Measurements from ENCODE around the gene XG.
"Not testable (repeated sequence)": the region's sequence is repeated elsewhere in the genome, so short reads cannot be mapped to it uniquely, and the experiment has no call there.

The XG gene

DNA sequence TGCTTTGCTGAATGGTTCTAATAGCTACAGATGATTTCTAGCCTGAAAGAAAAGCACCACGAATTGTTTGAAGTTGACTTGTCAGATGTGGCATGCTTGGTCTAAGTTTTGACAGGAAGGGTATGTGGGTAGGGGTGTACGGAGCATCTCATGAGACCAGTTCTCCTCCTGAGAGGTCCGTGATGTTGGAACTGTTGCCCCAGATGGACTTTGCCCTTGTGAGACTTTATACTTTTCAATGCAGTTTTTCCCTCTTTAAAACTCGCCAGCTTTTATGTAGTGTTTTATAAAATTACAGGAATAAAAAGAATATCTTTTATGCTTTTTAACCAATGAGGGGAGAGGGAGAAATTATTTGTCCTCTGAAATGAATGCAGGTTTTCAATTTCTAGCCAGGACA, 16.6 kb upstream of the XG start:
- no peak for DNase-seq (ENCODE audit: low read depth)

- DNase-seq (ENCODE audit: low read depth): no peak
These were observed 11.2 kb upstream of the XG start for GRCh38 chrX:2740672-2741071.

- DNase-seq (ENCODE audit: low read depth): no peak
These were observed 10.5 kb upstream of the XG start for GRCh38 chrX:2741386-2741785.

DNA sequence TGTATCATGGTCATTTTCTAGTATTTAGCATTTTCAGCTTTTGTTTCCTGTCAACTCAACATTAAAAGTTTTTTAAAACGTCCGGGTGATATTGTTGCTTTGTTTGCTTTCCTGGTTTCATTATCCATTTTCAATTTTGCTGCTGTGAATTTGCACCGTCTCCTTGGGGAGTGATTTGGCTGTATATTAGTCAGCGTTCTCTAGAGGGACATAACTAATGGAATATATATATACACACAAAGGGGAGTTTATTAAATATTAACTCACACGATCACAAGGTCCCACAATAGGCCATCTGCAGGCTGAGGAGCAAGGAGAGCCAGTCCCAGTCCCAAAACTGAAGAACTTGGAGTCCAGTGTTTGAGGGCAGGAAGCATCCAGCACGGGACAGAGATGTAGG, 5.6 kb upstream of the XG start:
- DNase-seq (ENCODE audit: low read depth): not testable (repeated sequence)

DNA sequence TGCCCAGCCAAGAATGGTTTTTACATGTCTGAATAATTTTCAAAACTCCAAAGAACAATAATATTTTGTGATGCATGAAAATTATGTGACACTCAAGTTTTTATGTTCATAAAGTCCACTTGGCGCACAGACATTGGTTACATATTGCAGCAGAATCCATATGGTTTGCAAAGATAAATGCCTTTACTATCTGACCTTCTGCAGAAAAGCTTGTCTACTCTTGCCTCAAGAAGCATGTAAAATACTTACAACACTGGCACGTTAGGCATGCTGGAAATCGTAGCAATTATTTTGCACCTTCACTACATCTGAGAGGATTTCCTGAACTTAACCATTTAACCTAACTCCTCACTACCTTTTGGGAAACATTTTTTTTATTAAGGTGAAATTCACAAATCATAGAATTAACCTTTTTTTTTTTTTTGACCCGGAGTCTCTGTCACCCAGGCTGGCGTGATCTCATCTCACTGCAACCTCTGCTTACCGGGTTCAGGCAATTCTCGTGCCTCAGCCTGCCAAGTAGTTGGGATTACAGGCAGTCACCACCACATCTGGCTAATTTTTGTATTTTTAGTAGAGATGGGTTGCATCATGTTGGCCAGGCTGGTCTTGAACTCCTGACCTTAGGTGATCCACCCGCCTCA, 3.5 kb upstream of the XG start:
- DNase-seq (ENCODE audit: low read depth): no peak

GRCh38 chrX:2748815-2749188, 3.0 kb upstream of the XG start:
- no peak for DNase-seq (ENCODE audit: low read depth)

- no peak for DNase-seq (ENCODE audit: low read depth)
These were observed 549 bp upstream of the XG start for GRCh38 chrX:2751291-2751690.

DNA sequence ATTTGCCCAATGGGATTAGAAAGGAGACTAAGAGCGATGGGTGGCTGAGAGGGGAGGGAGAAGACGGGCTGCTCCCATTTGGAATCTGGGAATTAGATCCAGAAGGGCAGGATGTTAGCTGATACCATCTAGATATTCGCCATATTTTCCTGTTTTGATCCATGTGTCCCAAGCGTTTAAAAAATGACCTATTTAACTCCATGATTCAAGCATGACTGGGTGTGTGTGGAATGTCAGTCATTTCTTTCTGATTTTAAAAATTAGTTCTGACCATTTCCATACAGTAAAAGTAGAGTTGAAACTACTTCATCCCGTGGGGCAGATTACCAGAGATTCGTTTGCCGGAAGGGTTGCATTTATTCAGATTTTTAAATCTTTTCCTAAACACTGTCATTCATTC, 601 bp downstream of the XG start:
- peak; percentile 31 for DNase-seq (ENCODE audit: low read depth)

GRCh38 chrX:2755163-2755715, 3.4 kb downstream of the XG start:
- not testable (repeated sequence) for DNase-seq (ENCODE audit: low read depth)

GRCh38 chrX:2756548-2756947, 4.7 kb downstream of the XG start:
- DNase-seq (ENCODE audit: low read depth): no peak

DNA sequence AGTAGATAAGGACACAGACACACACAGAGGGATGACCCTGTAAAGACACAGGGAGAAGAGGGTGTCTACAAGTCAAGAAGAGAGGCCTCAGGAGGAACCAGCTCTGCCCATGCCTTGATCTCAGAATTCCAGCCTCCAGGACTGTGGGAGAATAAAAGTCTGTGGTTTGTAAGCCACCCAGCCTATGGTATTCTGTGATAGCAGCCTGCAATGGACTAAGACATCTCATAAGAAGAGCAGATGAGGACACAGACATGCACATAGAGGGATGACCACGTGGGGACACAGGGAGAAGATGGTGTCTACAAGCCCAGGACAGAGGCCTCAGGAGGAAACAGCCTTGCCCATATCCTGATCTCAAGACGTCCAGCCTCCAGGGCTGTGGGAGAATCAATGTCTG, 9.4 kb downstream of the XG start:
- no peak for DNase-seq (ENCODE audit: low read depth)

- DNase-seq (ENCODE audit: low read depth): peak; percentile 61
These were observed 10.8 kb downstream of the XG start for GRCh38 chrX:2762671-2763070.

DNA sequence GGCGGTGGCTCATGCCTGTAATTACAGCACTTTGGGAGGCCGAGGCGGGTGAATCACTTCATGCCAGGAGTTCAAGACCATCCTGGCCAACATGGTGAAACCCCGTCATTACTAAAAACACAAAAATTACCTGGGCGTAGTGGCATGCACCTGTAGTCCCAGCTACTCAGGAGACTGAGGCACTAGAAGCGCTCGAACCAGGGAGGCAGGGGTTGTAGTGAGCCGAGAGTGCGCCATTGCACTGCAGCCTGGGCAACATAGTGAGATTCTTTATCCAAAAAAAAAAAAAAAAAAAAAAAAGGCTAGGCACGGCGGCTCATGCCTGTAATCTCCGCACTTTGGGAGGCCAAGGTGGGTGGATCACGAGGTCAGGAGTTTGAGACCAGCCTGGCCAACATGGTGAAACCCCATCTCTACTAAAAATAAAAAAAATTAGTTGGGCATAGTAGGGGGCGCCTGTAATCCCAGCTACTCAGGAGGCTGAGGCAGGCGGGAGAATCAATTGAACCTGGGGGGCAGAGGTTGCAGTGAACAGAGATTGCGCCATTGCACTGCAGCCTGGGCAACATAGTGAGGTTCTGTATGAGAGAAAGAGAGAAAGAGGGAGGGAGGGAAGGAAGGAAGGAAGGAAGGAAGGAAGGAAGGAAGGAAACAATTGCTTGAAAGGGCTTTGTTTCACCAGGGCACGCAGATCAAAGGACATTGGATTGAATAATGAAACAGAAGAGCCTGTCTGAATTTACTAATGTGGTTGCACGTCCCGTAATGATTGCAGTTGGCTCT, 13.1 kb downstream of the XG start:
- not testable (repeated sequence) for DNase-seq (ENCODE audit: low read depth)

GRCh38 chrX:2765549-2765830, 13.7 kb downstream of the XG start:
- no peak for DNase-seq (ENCODE audit: low read depth)

DNA sequence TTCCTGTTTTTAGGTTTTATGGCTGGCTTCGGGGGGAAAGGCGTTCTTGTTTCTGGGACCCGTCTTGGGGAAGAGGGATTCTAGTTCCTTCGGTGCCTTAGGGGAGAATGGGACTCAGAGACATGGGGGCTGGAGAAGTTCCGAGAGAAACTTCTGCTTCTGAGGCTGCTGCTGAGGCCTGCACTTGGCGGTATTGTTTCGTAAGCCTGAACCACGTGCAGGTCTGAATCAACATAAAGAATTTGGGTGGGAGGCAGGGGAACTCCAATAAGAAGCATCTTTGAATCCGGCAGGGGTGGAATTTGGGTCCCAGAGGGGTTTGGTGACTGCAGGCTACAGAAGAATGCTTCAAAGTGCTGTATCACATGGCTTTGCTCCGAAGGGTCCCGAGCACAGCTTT, 15.1 kb downstream of the XG start:
- peak; percentile 71 for DNase-seq (ENCODE audit: low read depth)

DNA sequence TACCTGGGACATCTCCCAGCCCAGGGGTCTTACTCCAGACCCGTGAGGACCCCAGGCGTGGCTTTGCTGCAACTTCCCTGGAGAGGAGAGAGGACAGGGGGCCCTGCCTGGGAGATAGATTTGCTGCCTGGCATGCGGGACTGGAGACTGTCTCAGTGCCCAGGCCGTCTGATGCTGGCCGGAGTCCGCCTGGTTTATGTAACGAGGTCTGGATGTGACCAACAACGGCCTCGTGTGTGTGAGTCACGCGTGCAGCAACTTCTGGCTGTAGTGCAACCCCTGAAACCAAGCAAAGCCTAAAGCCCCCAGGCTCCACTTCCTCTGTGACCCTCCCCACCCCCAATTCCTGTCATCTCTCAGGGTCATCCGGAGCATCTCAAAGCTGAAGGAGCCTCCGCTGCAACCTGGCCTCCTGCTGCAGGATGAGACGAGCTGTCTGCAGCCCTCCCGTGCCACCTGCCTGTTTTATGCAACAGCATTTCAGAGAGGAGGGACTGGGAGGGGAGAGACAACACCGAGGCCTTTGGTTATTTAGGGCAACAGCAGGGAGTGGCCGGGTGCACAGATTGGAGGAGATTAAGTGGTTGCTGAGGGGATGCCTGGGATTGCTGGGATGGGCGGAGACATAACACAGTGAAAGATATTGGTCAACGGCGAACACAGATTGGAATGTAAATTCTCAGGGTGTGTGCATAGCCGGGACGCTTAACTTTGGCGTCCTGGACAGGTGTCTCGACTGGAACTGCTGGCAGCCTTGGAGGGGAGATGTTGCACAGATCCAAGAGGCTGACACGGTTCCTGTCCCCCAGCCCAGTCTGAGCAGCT, 16.0 kb downstream of the XG start:
- DNase-seq (ENCODE audit: low read depth): peak; percentile 79

DNA sequence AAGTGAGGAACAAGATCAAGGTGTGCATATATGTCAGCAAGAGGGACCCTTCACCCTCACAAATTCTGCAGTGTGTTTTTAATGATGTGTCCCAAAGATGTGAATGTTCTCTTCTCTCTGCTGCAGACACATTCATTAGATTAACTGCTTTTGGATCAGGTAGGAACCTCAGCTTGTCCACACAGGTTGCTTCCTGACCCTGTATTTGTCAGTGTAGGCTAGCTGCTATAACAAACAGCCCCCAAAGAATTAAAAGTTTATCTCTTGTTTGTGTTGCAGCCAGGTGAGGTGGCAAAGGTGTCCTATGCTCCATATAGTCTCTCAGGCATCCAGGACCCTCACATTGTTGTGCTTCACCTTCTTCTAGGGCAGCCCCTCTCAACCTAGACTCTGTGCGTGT, 17.8 kb downstream of the XG start:
- DNase-seq (ENCODE audit: low read depth): no peak

GRCh38 chrX:2773166-2774055, 21.6 kb downstream of the XG start:
- DNase-seq (ENCODE audit: low read depth): not testable (repeated sequence)

- no peak for DNase-seq (ENCODE audit: low read depth)
These were observed 22.2 kb downstream of the XG start for GRCh38 chrX:2774057-2774456.

DNA sequence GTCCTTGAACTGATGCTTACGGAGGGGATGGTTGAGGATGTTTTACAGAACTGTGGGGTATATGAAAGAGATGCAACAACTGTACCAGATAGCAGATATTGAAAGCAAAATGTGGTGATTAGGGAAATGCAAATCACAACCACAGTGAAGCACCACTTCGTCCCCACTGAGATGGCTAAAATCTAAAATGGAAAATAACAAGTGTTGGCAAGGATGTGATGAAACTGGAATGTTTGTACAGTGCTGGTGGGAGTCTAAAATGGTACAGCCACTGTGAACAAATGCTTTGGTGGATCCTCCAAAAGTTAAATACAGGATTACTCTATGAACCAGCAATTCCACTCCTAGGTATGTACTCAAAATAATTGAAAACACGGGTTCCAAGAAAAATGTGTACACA, 22.9 kb downstream of the XG start:
- DNase-seq (ENCODE audit: low read depth): no peak

DNA sequence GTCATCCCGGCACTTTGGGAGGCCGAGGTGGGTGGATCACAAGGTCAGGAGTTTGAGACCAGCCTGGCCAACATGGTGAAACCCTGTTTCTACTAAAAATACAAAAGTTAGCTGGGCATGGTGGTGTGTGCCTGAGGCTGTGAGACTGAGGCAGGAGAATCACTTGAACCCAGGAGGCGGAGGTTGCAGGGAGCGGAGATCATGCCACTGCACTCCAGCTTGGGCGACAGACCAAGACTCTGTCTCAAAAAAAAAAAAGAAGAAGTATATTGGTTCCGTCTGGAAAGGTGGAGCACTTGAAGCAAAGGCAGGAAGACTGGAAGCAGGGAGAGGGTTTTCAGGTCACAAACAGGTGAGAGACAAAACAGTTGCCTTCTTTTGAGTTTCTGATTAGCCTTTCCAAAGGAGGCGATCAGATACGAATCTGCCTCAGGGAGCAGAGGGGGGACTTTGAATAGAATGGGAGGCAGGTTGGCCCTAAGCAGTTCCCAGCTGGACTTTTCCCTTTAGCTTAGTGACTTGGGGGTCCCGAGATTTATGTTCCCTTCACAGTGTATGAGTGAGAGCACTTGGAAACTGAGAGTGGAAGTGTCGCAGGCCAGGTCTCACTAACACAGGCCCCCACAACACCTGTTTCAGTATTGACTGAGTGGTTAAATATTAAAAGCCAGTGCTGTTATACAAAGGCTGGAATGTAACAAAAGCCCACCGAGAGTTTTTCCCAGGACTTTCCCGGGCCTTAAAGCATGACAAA, 28.8 kb downstream of the XG start:
- not testable (repeated sequence) for DNase-seq (ENCODE audit: low read depth)
